Psoas muscle (tissue), 8 donors: ENCODE results near the gene KANK4. TPM values are rescaled to one million over a fixed set of nuclear protein-coding genes. Genes with fewer than 3 reads are reported as not detected.

Experiments used
- ATAC-seq, 4 donors: fragments of 200-7000 bp; cut with Tn5 transposase; one replicate each; pipeline ENCODE4 v1.9.1; 2020; ENCODE audit warnings: moderate library complexity in 3 of 4, mild to moderate bottlenecking in 2 of 4
- DNase-seq, 2 donors: peaks; one replicate each; pipeline ENCODE4 v3.0.0-alpha.2; 2020
- H3K27ac ChIP-seq: fragments of 200-600 bp; one replicate; pipeline ENCODE4 v1.8.0; 2022
- H3K27me3 ChIP-seq, 3 donors: fragments of 200-600 bp in 1 of 3; one replicate each; pipeline versions ENCODE4 v1.6.1 to v1.8.0; 2013 to 2022; ENCODE audit warnings: low read length in 2 of 3, mild to moderate bottlenecking in 2 of 3, moderate library complexity in 1 of 3; ENCODE audit not compliant: insufficient read depth in 3 of 3
- H3K36me3 ChIP-seq, 2 donors: fragments of 200-600 bp in 1 of 2; one replicate each; pipeline versions ENCODE4 v1.6.1 to v1.8.0; 2013 to 2022; ENCODE audit warnings: low read depth in 1 of 2, mild to moderate bottlenecking in 1 of 2, moderate library complexity in 1 of 2; ENCODE audit not compliant: insufficient read depth in 1 of 2
- H3K4me1 ChIP-seq: fragments of 200-600 bp; one replicate; pipeline ENCODE4 v1.8.0; 2022
- H3K4me3 ChIP-seq: fragments of 200-600 bp; one replicate; pipeline ENCODE4 v1.8.0; 2022; ENCODE audit warnings: mild to moderate bottlenecking
- H3K9me3 ChIP-seq: fragments of 200-600 bp; one replicate; pipeline ENCODE4 v1.8.0; 2022
- WGBS, 3 donors: extraction: QIAGEN DNeasy Blood & Tissue Kit; methylation state at CpG; one replicate each; pipeline versions ENCODE4 v1.1.6 to v1.1.7; 2013; 5-methylcytosine and 5-hydroxymethylcytosine counted together
- intact Hi-C, 2 donors: fragments of 100-400 bp; cut with DNase I; formaldehyde crosslinking; loops; one replicate each; pipeline versions ENCODE4 v1.11.0 to v1.14.2; 2022
- long read RNA-seq, 2 donors: library from polyadenylated mRNA; unstranded; transcript quantifications; one replicate each; pipeline ENCODE4 v2.0.0, GENCODE V29; 2021
- polyA plus RNA-seq, 3 donors: library from polyadenylated mRNA; stranded (reverse); fragments of 200-250 nt; gene quantifications; one replicate each; pipeline ENCODE4 v1.2.3, GENCODE V29; 2013
- total RNA-seq, 4 donors: library from RNA; stranded (reverse); fragmentation: NEBNext Ultra II Directional in 2 of 4; extraction: Animal tissue kit (Norgen Biotek cat#: 25700) in 2 of 4; gene quantifications; one replicate each; pipeline versions ENCODE4 v1.2.1 to v1.2.4, GENCODE V29; 2021 to 2023
- TF ChIP-seq, protein P1 (sequence below): fragments of 200-600 bp; IDR thresholded peaks from one replicate; pipeline ENCODE4 v1.8.0; 2022; ENCODE audit warnings: antibody characterized with exemption
- donor health status: healthy with polysubstance abuse.
- donor health status: DM: no; HTN: no; CAD: no; lungs with moderate emphysema.
- donor health status: Bipolar disorder and iron deficiency.
- donor health status: healthy.
- donor health status: DM: yes; HTN: yes; CAD: no.
- donor health status: DM: no; HTN: no; CAD: no.
- donor health status: DM: no; HTN: no; CAD: no.
- donor health status: DM: yes; HTN: yes; CAD: no.

The KANK4 gene
- under 1 TPM in 2 of 4 donors, not detected in 2; 0.12 to 0.21 TPM for total RNA-seq
- polyA plus RNA-seq, result 1 to 10 TPM in 1 of 3 donors, under 1 TPM in 1, not detected in 1; 0.09 to 1.1 TPM
- long read RNA-seq, donor 1, result 0 reads
- long read RNA-seq, donor 2, result 0 reads

DNA sequence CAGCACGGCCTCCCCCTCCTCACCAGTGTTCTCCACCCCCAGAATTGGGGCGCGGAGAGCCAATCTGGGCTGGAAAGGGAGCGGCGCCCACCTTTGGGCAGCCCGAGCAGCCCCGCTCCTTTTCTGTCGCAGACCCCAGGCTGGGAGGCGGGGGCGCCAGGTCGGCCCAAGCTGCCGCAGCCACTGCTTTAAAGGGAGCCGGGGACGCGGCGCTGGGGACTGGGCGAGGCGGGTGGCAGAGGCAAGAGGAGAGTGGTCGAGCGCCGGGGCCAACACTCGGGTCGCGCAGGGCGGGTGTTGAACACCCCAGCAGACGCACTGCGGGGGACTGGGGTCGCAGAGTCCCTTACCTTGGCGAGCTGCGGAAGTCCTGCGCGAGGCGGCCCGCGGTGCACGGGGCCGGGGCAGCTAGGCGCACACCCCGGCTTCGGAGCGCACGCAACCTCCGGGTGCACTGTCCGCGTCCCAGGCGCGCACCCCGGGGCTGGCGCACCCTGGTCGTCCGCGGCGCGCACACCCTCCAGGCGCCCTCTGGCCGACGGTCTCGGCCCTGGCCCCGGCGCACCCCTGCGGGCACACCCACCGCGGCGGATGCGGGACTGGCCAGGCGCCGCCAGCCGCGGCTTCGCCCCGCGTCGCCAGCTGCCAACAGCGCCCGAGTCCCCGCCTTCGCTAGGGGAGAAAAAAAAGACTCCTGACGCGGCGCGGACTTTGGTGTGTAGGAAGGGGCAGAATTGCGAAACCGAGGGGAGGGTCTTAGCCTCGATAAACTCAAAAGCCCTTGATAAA lies at the start of gene KANK4:
KANK4 (minus strand) TSS at position 679 of the 789 bp plus-strand sequence. CDS start 37,870 bp downstream, outside the sequence.
- Histone ChIP-seq H3K27me3 (peaks cover 0 to 41% (median 5%) of the 10 kb centered on the region in 3 donors), H3K9me3 (no peaks in the 10 kb centered on the region), H3K4me3 (peak within 1 kb of the TSS; percentile 56), H3K36me3 (no peaks in the 10 kb centered on the region), H3K27ac (no peak within 1 kb of the TSS), H3K4me1 (no peaks in the 10 kb centered on the region)
- intact Hi-C loops, result no loop called here
- TF ChIP-seq, protein P1, sequence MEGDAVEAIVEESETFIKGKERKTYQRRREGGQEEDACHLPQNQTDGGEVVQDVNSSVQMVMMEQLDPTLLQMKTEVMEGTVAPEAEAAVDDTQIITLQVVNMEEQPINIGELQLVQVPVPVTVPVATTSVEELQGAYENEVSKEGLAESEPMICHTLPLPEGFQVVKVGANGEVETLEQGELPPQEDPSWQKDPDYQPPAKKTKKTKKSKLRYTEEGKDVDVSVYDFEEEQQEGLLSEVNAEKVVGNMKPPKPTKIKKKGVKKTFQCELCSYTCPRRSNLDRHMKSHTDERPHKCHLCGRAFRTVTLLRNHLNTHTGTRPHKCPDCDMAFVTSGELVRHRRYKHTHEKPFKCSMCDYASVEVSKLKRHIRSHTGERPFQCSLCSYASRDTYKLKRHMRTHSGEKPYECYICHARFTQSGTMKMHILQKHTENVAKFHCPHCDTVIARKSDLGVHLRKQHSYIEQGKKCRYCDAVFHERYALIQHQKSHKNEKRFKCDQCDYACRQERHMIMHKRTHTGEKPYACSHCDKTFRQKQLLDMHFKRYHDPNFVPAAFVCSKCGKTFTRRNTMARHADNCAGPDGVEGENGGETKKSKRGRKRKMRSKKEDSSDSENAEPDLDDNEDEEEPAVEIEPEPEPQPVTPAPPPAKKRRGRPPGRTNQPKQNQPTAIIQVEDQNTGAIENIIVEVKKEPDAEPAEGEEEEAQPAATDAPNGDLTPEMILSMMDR, result no peak
- peak in 2 of 4 donors; percentile 39 to 44 for ATAC-seq
- 1 to 2% (median 1%) methylated on average over 55 to 84 of the region's 84 CpGs for WGBS, 3 donors
- no peak for DNase-seq

DNA sequence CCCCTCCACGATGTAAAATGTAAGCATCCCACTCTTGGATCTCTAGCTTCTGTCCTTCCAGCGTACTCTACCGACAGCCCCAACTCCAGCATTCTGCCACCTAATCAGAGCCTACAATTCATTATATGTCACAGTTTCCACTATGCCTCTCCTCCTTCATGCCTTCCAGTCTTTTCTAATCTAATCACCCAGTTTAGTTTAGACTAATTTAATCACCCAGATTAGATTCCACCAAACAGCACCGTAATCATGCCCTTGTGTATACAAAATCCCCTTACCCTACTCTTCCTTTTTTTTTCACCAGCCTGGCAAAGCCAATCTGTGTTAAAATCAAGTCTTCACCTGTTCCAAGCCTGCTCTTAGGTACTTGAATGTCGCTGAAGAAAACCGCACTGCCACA lies 49.8 kb upstream of the KANK4 start:
- intact Hi-C loops, result no loop called here
- Histone ChIP-seq H3K27ac (no peak overlapping the region), H3K4me1 (no peaks in the 10 kb centered on the region), H3K36me3 (no peaks in the 10 kb centered on the region), H3K9me3 (peaks cover 4% of the 10 kb centered on the region), H3K4me3 (no peak overlapping the region), H3K27me3 (no peaks in the 10 kb centered on the region)
- TF ChIP-seq, protein P1, result no peak
- ATAC-seq, result no peak
- WGBS, 3 donors, result 94 to 96% (median 96%) methylated on average over 6 of the region's 6 CpGs
- DNase-seq, result no peak

DNA sequence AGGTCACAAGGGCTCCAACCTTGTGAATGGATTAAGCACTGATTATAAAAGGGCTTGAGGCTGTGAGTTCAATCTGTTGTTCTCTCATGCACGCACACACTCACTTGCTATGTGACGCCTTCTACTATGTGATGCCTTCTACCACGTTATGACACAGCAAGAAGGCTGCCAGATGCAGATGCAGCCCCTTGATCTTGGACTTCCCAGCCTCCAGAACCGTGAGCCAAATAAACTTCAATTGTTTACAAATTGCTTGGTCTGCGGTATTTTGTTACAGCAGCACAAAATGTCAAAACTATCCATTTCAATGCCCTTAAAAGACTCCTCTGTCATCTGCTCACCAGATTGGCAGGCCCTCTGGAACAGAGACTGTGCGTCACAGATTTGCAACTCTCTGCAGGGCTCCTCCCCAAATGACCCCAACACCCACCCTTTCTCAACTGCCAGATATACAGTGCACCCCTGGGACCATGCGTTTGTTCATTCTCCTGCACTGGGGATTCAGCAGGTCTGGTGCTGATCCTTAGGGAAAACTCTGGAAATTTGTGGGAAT lies 47.8 kb upstream of the KANK4 start:
- TF ChIP-seq, protein P1, result no peak
- Histone ChIP-seq H3K9me3 (peaks cover 4% of the 10 kb centered on the region), H3K27ac (no peak overlapping the region), H3K4me1 (no peaks in the 10 kb centered on the region), H3K36me3 (no peaks in the 10 kb centered on the region), H3K4me3 (no peak overlapping the region), H3K27me3 (no peaks in the 10 kb centered on the region)
- 60 to 63% (median 62%) methylated on average over 7 of the region's 7 CpGs for WGBS, 3 donors
- intact Hi-C loops, result no loop called here
- DNase-seq, result no peak
- ATAC-seq, result no peak

DNA sequence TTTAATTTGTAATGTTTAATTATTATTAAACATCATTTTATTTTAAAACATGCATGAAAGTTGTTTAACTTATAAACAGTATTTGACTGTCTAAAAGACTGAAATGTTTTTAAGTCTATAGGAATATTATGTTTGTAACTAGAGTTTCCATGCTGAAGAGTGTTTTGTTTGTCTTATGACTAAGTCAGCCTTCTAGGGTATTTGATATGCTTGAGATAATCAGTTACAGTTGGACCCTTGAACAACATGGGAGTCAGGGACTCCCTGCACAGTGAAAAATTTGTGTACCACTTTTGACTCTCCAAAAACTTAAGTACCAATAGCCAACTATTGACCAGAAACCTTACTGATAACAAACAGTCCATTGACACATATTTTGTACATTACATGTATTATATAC lies 45.5 kb upstream of the KANK4 start:
- Histone ChIP-seq H3K4me3 (no peak overlapping the region), H3K9me3 (peaks cover 4% of the 10 kb centered on the region), H3K27me3 (no peaks in the 10 kb centered on the region), H3K27ac (no peak overlapping the region), H3K36me3 (no peaks in the 10 kb centered on the region), H3K4me1 (no peaks in the 10 kb centered on the region)
- intact Hi-C loops, result no loop called here
- DNase-seq, result no peak
- TF ChIP-seq, protein P1, result no peak
- ATAC-seq, result no peak
